DOHH2 (cell line): ENCODE results near the gene WDFY4.

Source experiments
- EZH2phosphoT487 ChIP-seq: fragments of 200-600 bp; sonication (generic); IDR thresholded peaks from 2 replicates; pipeline ENCODE4 v1.6.1; 2017; ENCODE audit warnings: borderline replicate concordance, mild to moderate bottlenecking, antibody characterized with exemption, low read length, moderate library complexity, mixed read lengths
- TF ChIP-seq, protein P1 (sequence below): fragments of 200-600 bp; sonication (generic); IDR thresholded peaks from one replicate; pipeline ENCODE4 v1.5.1; 2014; ENCODE audit warnings: antibody characterized with exemption, mild to moderate bottlenecking, low read depth, low read length; ENCODE audit not compliant: poor library complexity, severe bottlenecking

DNA sequence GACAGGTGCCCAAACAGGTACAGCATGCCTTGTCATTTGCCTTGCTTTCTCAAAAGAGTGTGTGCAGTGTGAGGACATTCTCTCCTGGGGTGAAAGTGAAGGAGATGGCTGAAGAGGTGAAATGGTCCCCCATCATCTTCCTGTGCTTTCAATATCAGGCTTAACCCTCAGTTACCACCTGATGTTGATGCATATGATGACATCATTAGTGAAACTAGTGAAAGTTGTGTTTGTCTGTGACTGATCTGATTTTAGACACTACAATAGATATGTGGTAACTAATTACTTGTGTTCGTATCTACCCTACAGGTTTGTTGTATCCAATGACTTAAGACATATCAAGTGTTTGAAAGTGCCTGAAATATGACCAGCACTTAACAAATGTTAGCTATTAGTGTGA, 279.4 kb downstream of the WDFY4 start:
- TF ChIP-seq, protein P1, sequence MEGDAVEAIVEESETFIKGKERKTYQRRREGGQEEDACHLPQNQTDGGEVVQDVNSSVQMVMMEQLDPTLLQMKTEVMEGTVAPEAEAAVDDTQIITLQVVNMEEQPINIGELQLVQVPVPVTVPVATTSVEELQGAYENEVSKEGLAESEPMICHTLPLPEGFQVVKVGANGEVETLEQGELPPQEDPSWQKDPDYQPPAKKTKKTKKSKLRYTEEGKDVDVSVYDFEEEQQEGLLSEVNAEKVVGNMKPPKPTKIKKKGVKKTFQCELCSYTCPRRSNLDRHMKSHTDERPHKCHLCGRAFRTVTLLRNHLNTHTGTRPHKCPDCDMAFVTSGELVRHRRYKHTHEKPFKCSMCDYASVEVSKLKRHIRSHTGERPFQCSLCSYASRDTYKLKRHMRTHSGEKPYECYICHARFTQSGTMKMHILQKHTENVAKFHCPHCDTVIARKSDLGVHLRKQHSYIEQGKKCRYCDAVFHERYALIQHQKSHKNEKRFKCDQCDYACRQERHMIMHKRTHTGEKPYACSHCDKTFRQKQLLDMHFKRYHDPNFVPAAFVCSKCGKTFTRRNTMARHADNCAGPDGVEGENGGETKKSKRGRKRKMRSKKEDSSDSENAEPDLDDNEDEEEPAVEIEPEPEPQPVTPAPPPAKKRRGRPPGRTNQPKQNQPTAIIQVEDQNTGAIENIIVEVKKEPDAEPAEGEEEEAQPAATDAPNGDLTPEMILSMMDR = no peak
- TF ChIP-seq EZH2phosphoT487 = no peak
